Breast epithelium (tissue), 3 donors: Measurements from ENCODE around the gene ROR2.

ENCODE experiments used
- POLR2A ChIP-seq: fragments of 450-650 bp; IDR thresholded peaks from one replicate; pipeline ENCODE4 v1.6.1; 2016; ENCODE audit warnings: antibody characterized with exemption, mild to moderate bottlenecking, moderate library complexity
- TF ChIP-seq, protein P1 (sequence below), 3 donors: fragments of 450-650 bp; IDR thresholded peaks; one replicate each; pipeline ENCODE4 v1.5.1; 2016 to 2017; ENCODE audit warnings: antibody characterized with exemption in 3 of 3, mild to moderate bottlenecking in 3 of 3, moderate library complexity in 3 of 3

DNA sequence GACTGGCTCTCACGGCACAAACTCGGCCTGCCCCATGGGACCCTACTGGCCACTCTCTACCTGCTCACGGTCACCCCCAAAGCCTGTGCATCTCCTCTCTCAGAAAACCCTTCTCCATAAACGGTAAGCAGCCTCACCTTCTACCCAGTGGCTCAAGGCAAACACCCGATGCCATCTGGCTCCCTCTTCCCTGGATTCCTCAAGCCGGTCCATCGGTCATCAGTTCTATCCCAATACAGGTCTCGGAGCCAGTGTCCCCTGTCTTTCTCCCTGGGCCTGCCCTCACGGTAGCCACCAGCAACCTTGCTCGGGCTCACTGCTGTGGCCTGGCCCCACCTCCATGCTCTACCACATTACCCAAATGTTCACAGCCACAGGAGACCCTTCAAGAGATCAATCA lies 134.1 kb downstream of the ROR2 start:
- TF ChIP-seq POLR2A, result no peak
- TF ChIP-seq, protein P1, sequence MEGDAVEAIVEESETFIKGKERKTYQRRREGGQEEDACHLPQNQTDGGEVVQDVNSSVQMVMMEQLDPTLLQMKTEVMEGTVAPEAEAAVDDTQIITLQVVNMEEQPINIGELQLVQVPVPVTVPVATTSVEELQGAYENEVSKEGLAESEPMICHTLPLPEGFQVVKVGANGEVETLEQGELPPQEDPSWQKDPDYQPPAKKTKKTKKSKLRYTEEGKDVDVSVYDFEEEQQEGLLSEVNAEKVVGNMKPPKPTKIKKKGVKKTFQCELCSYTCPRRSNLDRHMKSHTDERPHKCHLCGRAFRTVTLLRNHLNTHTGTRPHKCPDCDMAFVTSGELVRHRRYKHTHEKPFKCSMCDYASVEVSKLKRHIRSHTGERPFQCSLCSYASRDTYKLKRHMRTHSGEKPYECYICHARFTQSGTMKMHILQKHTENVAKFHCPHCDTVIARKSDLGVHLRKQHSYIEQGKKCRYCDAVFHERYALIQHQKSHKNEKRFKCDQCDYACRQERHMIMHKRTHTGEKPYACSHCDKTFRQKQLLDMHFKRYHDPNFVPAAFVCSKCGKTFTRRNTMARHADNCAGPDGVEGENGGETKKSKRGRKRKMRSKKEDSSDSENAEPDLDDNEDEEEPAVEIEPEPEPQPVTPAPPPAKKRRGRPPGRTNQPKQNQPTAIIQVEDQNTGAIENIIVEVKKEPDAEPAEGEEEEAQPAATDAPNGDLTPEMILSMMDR (IDR thresholded peaks at IDR 0.05), result no peak
